ENCODE results near the gene HOPX.
"Not testable (repeated sequence)": the region's sequence is repeated elsewhere in the genome, so short reads cannot be mapped to it uniquely, and the experiment has no call there.

HOPX gene

GRCh38 chr4:56688094-56688647, 7.1 kb upstream of the HOPX start:
- no peak for DNase-seq (ENCODE audit: low read depth, low spot score)

GRCh38 chr4:56686537-56687231, 5.6 kb upstream of the HOPX start:
- DNase-seq (ENCODE audit: low read depth, low spot score): no peak

- DNase-seq (ENCODE audit: low read depth, low spot score): no peak
These were observed 3.4 kb upstream of the HOPX start for GRCh38 chr4:56684320-56685050.

- DNase-seq (ENCODE audit: low read depth, low spot score): no peak
These were observed 2.4 kb upstream of the HOPX start for GRCh38 chr4:56683455-56683854.

- no peak for DNase-seq (ENCODE audit: low read depth, low spot score)
These were observed 893 bp upstream of the HOPX start for GRCh38 chr4:56681853-56682525.

- no peak for DNase-seq (ENCODE audit: low read depth, low spot score)
These were observed 830 bp downstream of the HOPX start for GRCh38 chr4:56680266-56680665.

- no peak for DNase-seq (ENCODE audit: low read depth, low spot score)
These were observed 3.4 kb downstream of the HOPX start for GRCh38 chr4:56677711-56678110.

- DNase-seq (ENCODE audit: low read depth, low spot score): no peak
These were observed 6.1 kb downstream of the HOPX start for GRCh38 chr4:56674984-56675383.

- DNase-seq (ENCODE audit: low read depth, low spot score): no peak
These were observed 9.2 kb downstream of the HOPX start for GRCh38 chr4:56671860-56672259.

- DNase-seq (ENCODE audit: low read depth, low spot score): no peak
These were observed 9.7 kb downstream of the HOPX start for GRCh38 chr4:56671373-56671772.

- DNase-seq (ENCODE audit: low read depth, low spot score): no peak
These were observed 12.8 kb downstream of the HOPX start for GRCh38 chr4:56668267-56668666.

GRCh38 chr4:56667396-56667795, 13.7 kb downstream of the HOPX start:
- DNase-seq (ENCODE audit: low read depth, low spot score): not testable (repeated sequence)

GRCh38 chr4:56666279-56666678, 14.8 kb downstream of the HOPX start:
- DNase-seq (ENCODE audit: low read depth, low spot score): no peak

- DNase-seq (ENCODE audit: low read depth, low spot score): no peak
These were observed 15.3 kb downstream of the HOPX start for GRCh38 chr4:56665781-56666180.

GRCh38 chr4:56662782-56663468, 18.2 kb downstream of the HOPX start:
- DNase-seq (ENCODE audit: low read depth, low spot score): no peak

GRCh38 chr4:56659946-56660345, 21.1 kb downstream of the HOPX start:
- DNase-seq (ENCODE audit: low read depth, low spot score): no peak

GRCh38 chr4:56658528-56658927, 22.6 kb downstream of the HOPX start:
- DNase-seq (ENCODE audit: low read depth, low spot score): no peak

- DNase-seq (ENCODE audit: low read depth, low spot score): no peak
These were observed 23.3 kb downstream of the HOPX start for GRCh38 chr4:56657818-56658217.

GRCh38 chr4:56657128-56657527, 24.0 kb downstream of the HOPX start:
- no peak for DNase-seq (ENCODE audit: low read depth, low spot score)

- DNase-seq (ENCODE audit: low read depth, low spot score): no peak
These were observed 24.8 kb downstream of the HOPX start for GRCh38 chr4:56656346-56656643.

- no peak for DNase-seq (ENCODE audit: low read depth, low spot score)
These were observed 25.3 kb downstream of the HOPX start for GRCh38 chr4:56655627-56656345.

Data from activated naive CD8-positive, alpha-beta T cell treated with anti-CD3 and anti-CD28 coated beads, Interleukin-2, amount 50 U/mL, for 16 hours (primary cell).